Suppressor macrophage (primary cell): Measurements from ENCODE around the gene OLA1.

Experiments
- DNase-seq, 4 experiments: peaks; one replicate each; pipeline ENCODE4 v3.0.0-alpha.2; 2020 to 2022

The OLA1 gene

GRCh38 chr2:174033163-174033550 is 215.2 kb downstream of the OLA1 start:
- DNase-seq = no peak

GRCh38 chr2:174031226-174031625 is 217.1 kb downstream of the OLA1 start:
- no peak for DNase-seq

GRCh38 chr2:174028935-174029334 is 219.4 kb downstream of the OLA1 start:
- DNase-seq = no peak

- peak; percentile 35 to 62 (median 56) for DNase-seq
Observed at GRCh38 chr2:174027956-174028355, 220.4 kb downstream of the OLA1 start.

- no peak for DNase-seq
Observed at GRCh38 chr2:174026122-174026845, 222.0 kb downstream of the OLA1 start.

- peak; percentile 64 to 90 (median 80) for DNase-seq
Observed at GRCh38 chr2:174025271-174026121, 222.8 kb downstream of the OLA1 start.

- DNase-seq = peak in 2 of 4 experiments; percentile 26 to 41
Observed at GRCh38 chr2:174024524-174025270, 223.6 kb downstream of the OLA1 start.

GRCh38 chr2:174023591-174024523 is 224.5 kb downstream of the OLA1 start:
- DNase-seq = peak; percentile 84 to 96 (median 88)
